Ishikawa (cell line): Measurements from ENCODE around the gene PRRC2A.

Experiments used
- CEBPB ChIP-seq: IDR thresholded peaks from 2 replicates; pipeline ENCODE4 v1.6.1; 2012
- CREB1 ChIP-seq: IDR thresholded peaks from 2 replicates; pipeline ENCODE4 v1.6.1; 2012; ENCODE audit warnings: low read depth
- EGR1 ChIP-seq: IDR thresholded peaks from 2 replicates; pipeline ENCODE4 v1.6.1; 2012
- EP300 ChIP-seq: IDR thresholded peaks from 2 replicates; pipeline ENCODE4 v1.6.1; 2012; ENCODE audit warnings: borderline replicate concordance
- FOXM1 ChIP-seq: IDR thresholded peaks from 2 replicates; pipeline ENCODE4 v1.6.1; 2012; ENCODE audit warnings: low read depth, borderline replicate concordance
- NFIC ChIP-seq: IDR thresholded peaks from 2 replicates; pipeline ENCODE4 v1.6.1; 2012
- RAD21 ChIP-seq: IDR thresholded peaks from 2 replicates; pipeline ENCODE4 v1.6.1; 2012; ENCODE audit warnings: low read depth
- TAF1 ChIP-seq: IDR thresholded peaks from 2 replicates; pipeline ENCODE4 v1.6.1; 2012; ENCODE audit warnings: low read depth, mild to moderate bottlenecking
- TCF12 ChIP-seq: IDR thresholded peaks from 2 replicates; pipeline ENCODE4 v1.6.1; 2012; ENCODE audit warnings: low read depth
- TEAD4 ChIP-seq: IDR thresholded peaks from 2 replicates; pipeline ENCODE4 v1.6.1; 2012
- YY1 ChIP-seq: IDR thresholded peaks from 2 replicates; pipeline ENCODE4 v1.6.1; 2012; ENCODE audit warnings: low read depth
- ZBTB7A ChIP-seq: IDR thresholded peaks from 2 replicates; pipeline ENCODE4 v1.6.1; 2012; ENCODE audit warnings: low read depth
- TF ChIP-seq, protein P1 (sequence below): IDR thresholded peaks from 2 replicates; pipeline ENCODE4 v1.6.1; 2012; ENCODE audit warnings: low read depth, mild to moderate bottlenecking
- TF ChIP-seq, protein P2 (sequence below): IDR thresholded peaks from 2 replicates; pipeline ENCODE4 v1.6.1; 2012
- TF ChIP-seq, protein P3 (sequence below): IDR thresholded peaks from 2 replicates; pipeline ENCODE4 v1.6.1; 2012

Gene PRRC2A

DNA sequence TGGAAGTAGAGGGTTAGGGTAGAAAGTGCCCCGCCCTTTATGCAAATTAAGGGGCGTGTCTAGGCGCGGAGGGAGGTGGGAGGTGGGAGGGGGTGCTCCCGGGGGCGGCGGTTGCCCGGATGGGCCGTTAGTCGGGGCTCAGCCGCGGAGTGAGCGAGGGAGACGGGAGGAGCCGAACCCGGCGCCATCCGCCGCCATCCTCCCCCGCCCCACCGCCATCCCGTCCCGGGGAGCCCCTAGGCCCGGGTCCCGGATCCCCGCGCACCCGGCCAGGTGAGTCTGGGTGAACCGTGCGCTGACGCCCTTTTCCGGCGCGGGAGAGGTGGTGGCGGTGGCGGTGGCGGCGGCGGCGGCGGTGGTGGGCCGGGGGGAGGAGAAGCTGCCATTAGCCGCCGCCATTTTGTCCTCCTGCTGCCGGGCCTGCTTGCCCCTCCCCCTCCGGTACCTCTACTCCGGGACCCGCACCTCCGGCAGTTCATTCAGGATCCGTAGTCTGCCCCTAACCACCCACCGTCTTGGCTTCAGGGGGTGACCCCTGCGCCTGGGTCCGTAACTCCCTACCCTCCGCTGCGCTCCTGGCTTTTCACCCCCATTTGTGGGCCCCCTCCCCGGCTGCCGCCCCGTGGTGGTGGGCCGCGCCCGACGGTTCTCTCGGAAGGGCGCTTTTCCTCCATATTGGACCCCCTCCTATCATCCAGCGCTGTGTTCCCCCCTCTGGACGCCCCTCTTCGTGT, at the start of gene PRRC2A:
PRRC2A (plus strand) TSS at position 130 of the 734 bp plus-strand sequence. CDS start 2,075 bp downstream, outside the sequence.
- TF ChIP-seq NFIC (no peak), ZBTB7A (0 out of 2 replicates have a peak, but pooled peaks have one; percentile 49), FOXM1 (0 out of 2 replicates have a peak, but pooled peaks have one; percentile 12), YY1 (peak; percentile 95), CREB1 (no peak), TAF1 (peak; percentile 94), CEBPB (no peak), TCF12 (peak; percentile 26; the same call in 1 of the 2 replicates)
- TF ChIP-seq, protein P1, sequence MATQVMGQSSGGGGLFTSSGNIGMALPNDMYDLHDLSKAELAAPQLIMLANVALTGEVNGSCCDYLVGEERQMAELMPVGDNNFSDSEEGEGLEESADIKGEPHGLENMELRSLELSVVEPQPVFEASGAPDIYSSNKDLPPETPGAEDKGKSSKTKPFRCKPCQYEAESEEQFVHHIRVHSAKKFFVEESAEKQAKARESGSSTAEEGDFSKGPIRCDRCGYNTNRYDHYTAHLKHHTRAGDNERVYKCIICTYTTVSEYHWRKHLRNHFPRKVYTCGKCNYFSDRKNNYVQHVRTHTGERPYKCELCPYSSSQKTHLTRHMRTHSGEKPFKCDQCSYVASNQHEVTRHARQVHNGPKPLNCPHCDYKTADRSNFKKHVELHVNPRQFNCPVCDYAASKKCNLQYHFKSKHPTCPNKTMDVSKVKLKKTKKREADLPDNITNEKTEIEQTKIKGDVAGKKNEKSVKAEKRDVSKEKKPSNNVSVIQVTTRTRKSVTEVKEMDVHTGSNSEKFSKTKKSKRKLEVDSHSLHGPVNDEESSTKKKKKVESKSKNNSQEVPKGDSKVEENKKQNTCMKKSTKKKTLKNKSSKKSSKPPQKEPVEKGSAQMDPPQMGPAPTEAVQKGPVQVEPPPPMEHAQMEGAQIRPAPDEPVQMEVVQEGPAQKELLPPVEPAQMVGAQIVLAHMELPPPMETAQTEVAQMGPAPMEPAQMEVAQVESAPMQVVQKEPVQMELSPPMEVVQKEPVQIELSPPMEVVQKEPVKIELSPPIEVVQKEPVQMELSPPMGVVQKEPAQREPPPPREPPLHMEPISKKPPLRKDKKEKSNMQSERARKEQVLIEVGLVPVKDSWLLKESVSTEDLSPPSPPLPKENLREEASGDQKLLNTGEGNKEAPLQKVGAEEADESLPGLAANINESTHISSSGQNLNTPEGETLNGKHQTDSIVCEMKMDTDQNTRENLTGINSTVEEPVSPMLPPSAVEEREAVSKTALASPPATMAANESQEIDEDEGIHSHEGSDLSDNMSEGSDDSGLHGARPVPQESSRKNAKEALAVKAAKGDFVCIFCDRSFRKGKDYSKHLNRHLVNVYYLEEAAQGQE: 0 out of 2 replicates have a peak, but pooled peaks have one; percentile 2
- TF ChIP-seq, protein P2, sequence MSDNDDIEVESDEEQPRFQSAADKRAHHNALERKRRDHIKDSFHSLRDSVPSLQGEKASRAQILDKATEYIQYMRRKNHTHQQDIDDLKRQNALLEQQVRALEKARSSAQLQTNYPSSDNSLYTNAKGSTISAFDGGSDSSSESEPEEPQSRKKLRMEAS: peak; percentile 53

DNA sequence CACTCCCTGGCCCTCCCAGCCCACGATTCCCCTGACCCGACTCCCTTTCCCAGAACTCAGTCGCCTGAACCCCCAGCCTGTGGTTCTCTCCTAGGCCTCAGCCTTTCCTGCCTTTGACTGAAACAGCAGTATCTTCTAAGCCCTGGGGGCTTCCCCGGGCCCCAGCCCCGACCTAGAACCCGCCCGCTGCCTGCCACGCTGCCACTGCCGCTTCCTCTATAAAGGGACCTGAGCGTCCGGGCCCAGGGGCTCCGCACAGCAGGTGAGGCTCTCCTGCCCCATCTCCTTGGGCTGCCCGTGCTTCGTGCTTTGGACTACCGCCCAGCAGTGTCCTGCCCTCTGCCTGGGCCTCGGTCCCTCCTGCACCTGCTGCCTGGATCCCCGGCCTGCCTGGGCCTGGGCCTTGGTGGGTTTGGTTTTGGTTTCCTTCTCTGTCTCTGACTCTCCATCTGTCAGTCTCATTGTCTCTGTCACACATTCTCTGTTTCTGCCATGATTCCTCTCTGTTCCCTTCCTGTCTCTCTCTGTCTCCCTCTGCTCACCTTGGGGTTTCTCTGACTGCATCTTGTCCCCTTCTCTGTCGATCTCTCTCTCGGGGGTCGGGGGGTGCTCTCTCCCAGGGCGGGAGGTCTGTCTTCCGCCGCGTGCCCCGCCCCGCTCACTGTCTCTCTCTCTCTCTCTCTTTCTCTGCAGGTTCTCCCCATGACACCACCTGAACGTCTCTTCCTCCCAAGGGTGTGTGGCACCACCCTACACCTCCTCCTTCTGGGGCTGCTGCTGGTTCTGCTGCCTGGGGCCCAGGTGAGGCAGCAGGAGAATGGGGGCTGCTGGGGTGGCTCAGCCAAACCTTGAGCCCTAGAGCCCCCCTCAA, 48.2 kb upstream of the PRRC2A start, which contains the start of gene LTA:
LTA (plus strand) TSS at position 249 of the 871 bp plus-strand sequence; CDS start at position 703, 454 bp downstream.
- TF ChIP-seq YY1: no peak
- no peak for TF ChIP-seq ZBTB7A
- TF ChIP-seq, protein P3, sequence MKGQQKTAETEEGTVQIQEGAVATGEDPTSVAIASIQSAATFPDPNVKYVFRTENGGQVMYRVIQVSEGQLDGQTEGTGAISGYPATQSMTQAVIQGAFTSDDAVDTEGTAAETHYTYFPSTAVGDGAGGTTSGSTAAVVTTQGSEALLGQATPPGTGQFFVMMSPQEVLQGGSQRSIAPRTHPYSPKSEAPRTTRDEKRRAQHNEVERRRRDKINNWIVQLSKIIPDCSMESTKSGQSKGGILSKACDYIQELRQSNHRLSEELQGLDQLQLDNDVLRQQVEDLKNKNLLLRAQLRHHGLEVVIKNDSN: no peak

DNA sequence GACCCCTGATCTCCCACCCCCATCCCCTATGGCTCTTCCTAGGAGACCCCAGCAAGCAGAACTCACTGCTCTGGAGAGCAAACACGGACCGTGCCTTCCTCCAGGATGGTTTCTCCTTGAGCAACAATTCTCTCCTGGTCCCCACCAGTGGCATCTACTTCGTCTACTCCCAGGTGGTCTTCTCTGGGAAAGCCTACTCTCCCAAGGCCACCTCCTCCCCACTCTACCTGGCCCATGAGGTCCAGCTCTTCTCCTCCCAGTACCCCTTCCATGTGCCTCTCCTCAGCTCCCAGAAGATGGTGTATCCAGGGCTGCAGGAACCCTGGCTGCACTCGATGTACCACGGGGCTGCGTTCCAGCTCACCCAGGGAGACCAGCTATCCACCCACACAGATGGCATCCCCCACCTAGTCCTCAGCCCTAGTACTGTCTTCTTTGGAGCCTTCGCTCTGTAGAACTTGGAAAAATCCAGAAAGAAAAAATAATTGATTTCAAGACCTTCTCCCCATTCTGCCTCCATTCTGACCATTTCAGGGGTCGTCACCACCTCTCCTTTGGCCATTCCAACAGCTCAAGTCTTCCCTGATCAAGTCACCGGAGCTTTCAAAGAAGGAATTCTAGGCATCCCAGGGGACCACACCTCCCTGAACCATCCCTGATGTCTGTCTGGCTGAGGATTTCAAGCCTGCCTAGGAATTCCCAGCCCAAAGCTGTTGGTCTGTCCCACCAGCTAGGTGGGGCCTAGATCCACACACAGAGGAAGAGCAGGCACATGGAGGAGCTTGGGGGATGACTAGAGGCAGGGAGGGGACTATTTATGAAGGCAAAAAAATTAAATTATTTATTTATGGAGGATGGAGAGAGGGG, 47.0 kb upstream of the PRRC2A start:
- TF ChIP-seq, protein P1: no peak
- TF ChIP-seq EP300: no peak
- TF ChIP-seq CREB1: no peak
- no peak for TF ChIP-seq ZBTB7A
- no peak for TF ChIP-seq RAD21
- no peak for TF ChIP-seq CEBPB
- no peak for TF ChIP-seq FOXM1
- no peak for TF ChIP-seq YY1
- TF ChIP-seq TCF12: no peak
- no peak for TF ChIP-seq NFIC
- TF ChIP-seq, protein P3: no peak

DNA sequence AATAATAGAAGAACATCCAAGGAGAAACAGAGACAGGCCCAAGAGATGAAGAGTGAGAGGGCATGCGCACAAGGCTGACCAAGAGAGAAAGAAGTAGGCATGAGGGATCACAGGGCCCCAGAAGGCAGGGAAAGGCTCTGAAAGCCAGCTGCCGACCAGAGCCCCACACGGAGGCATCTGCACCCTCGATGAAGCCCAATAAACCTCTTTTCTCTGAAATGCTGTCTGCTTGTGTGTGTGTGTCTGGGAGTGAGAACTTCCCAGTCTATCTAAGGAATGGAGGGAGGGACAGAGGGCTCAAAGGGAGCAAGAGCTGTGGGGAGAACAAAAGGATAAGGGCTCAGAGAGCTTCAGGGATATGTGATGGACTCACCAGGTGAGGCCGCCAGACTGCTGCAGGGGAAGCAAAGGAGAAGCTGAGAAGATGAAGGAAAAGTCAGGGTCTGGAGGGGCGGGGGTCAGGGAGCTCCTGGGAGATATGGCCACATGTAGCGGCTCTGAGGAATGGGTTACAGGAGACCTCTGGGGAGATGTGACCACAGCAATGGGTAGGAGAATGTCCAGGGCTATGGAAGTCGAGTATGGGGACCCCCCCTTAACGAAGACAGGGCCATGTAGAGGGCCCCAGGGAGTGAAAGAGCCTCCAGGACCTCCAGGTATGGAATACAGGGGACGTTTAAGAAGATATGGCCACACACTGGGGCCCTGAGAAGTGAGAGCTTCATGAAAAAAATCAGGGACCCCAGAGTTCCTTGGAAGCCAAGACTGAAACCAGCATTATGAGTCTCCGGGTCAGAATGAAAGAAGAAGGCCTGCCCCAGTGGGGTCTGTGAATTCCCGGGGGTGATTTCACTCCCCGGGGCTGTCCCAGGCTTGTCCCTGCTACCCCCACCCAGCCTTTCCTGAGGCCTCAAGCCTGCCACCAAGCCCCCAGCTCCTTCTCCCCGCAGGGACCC, 46.1 kb upstream of the PRRC2A start:
- TF ChIP-seq CEBPB: no peak
- TF ChIP-seq TEAD4: no peak
- no peak for TF ChIP-seq ZBTB7A
- no peak for TF ChIP-seq TAF1
- TF ChIP-seq, protein P3: no peak
- no peak for TF ChIP-seq CREB1
- no peak for TF ChIP-seq TCF12
- TF ChIP-seq RAD21: no peak
- TF ChIP-seq EP300: no peak
- no peak for TF ChIP-seq EGR1
- TF ChIP-seq FOXM1: no peak
